ENCODE measurements around the gene SLC22A12. TPM values are rescaled to one million over a fixed set of nuclear protein-coding genes. Genes with fewer than 3 reads are reported as not detected.
A peak's percentile ranks its signal among the peaks of the same experiment; 100 is the strongest.

Gene SLC22A12
- total RNA-seq, 1 donor from 2014 or later: not detected

DNA sequence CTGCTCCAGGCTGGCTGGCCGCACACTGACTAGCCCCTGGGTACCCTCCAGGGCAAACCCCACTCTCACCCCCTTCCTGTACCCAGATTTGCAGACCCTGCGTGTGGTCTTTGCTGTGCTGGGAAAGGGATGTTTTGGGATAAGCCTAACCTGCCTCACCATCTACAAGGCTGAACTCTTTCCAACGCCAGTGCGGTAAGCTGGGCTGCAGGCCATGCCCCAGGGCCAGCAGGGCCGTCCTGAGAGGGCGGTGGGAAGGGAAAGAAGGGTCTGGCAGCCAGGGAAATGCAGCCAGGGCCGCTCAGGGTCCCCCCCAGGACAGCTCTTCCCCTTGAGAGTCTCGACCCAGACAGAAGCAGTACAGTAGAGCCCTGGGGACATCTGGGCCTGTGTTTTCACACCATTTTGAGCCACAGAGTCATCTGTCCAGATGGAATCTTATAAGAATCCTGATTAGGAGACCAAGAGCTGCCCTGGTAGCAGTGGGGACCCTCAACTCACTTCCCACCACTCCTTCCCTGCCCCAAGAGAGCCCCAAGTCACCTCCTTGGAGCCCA is 22.4 kb upstream of the SLC22A12 start:
- TF ChIP-seq, protein P1, sequence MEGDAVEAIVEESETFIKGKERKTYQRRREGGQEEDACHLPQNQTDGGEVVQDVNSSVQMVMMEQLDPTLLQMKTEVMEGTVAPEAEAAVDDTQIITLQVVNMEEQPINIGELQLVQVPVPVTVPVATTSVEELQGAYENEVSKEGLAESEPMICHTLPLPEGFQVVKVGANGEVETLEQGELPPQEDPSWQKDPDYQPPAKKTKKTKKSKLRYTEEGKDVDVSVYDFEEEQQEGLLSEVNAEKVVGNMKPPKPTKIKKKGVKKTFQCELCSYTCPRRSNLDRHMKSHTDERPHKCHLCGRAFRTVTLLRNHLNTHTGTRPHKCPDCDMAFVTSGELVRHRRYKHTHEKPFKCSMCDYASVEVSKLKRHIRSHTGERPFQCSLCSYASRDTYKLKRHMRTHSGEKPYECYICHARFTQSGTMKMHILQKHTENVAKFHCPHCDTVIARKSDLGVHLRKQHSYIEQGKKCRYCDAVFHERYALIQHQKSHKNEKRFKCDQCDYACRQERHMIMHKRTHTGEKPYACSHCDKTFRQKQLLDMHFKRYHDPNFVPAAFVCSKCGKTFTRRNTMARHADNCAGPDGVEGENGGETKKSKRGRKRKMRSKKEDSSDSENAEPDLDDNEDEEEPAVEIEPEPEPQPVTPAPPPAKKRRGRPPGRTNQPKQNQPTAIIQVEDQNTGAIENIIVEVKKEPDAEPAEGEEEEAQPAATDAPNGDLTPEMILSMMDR (IDR thresholded peaks at IDR 0.05): no peak
- no peaks in the 10 kb centered on the region for H3K36me3 ChIP-seq
- H3K27me3 ChIP-seq (ENCODE audit: low read depth): no peaks in the 10 kb centered on the region
- H3K9me3 ChIP-seq: no peaks in the 10 kb centered on the region
- DNase-seq (peak; percentile 18), ATAC-seq (no peak)
- H3K4me1 ChIP-seq: no peaks in the 10 kb centered on the region
- H3K27ac ChIP-seq: no peak overlapping the region
- intact Hi-C loops (cut with DNase I): no loop called here
- H3K4me3 ChIP-seq: no peak overlapping the region

GRCh38 chr11:64569300-64569970 is 21.6 kb upstream of the SLC22A12 start:
- H3K4me3 ChIP-seq: no peak overlapping the region
- peak; percentile 16 for DNase-seq
- no peak overlapping the region for H3K27ac ChIP-seq
- no peaks in the 10 kb centered on the region for H3K9me3 ChIP-seq
- H3K36me3 ChIP-seq: no peaks in the 10 kb centered on the region
- no peak for ATAC-seq
- H3K27me3 ChIP-seq (ENCODE audit: low read depth): no peaks in the 10 kb centered on the region
- intact Hi-C loops (cut with DNase I): no loop called here
- H3K4me1 ChIP-seq: no peaks in the 10 kb centered on the region
- TF ChIP-seq, protein P1 (IDR thresholded peaks at IDR 0.05): no peak

DNA sequence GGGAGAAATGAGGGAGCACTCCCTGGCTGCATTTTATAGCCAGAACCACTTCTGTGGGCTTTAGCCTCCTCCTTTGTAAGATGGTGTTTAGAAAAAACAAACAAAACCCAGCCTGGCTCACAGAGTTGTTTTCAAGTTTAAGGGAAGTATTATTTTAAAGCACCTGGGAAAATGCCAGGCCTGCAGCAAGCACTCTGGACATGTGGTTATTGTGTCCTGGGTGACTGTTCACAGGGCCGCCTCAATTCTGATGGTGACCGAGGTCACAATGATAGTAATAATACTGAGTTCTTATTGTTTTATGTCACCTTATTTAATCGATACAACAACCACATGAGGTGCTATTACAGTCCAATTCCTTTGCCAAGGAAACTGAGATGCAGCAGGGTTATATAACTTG is 20.7 kb upstream of the SLC22A12 start:
- Histone ChIP-seq H3K36me3 (no peaks in the 10 kb centered on the region), H3K9me3 (no peaks in the 10 kb centered on the region), H3K4me3 (no peak overlapping the region), H3K4me1 (no peaks in the 10 kb centered on the region), H3K27ac (no peak overlapping the region), H3K27me3 (ENCODE audit: low read depth) (no peaks in the 10 kb centered on the region)
- no peak for ATAC-seq
- intact Hi-C loops (cut with DNase I): no loop called here
- TF ChIP-seq, protein P1 (IDR thresholded peaks at IDR 0.05): no peak
- peak; percentile 6 for DNase-seq

GRCh38 chr11:64571050-64571409 is 20.0 kb upstream of the SLC22A12 start:
- Histone ChIP-seq H3K27me3 (ENCODE audit: low read depth) (no peaks in the 10 kb centered on the region), H3K4me3 (no peak overlapping the region), H3K4me1 (no peaks in the 10 kb centered on the region), H3K36me3 (no peaks in the 10 kb centered on the region), H3K9me3 (no peaks in the 10 kb centered on the region), H3K27ac (no peak overlapping the region)
- intact Hi-C loops (cut with DNase I): no loop called here
- TF ChIP-seq, protein P1 (IDR thresholded peaks at IDR 0.05): no peak
- DNase-seq (peak; percentile 23), ATAC-seq (no peak)

DNA sequence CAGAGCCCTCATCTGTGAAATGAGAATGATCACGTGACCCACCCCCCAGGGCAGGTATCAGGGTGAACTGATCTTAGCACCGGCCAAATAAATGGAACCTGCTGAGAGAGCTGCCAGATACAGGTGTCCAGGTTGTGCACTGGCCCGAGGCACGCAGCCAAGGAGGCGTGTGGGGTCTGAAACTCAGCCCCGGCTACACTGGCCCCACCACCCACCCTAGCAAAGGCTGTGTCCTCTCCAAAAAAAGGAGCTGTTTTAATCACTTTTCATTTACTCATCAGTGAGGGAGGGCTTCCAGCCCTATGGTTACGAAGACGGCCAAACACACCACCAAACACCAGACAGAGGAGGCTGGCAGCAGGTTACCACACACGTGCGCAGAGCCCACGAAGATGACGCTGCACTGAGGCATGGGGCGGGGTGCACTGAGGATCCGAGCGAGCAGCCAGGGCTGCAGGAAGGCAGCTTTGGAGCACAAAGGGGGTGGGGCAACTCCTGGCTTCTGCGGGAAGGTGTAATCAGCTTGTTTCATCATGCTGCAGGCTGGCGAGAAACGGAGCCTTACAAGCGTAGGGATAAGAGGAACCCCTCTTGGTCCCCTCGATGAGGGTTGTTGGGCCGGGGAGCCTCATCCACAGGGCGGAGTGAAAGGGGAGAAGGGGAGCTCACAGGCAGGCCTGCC is 19.5 kb upstream of the SLC22A12 start:
- H3K27ac ChIP-seq: no peak overlapping the region
- H3K4me1 ChIP-seq: no peaks in the 10 kb centered on the region
- peaks cover 4% of the 10 kb centered on the region for H3K27me3 ChIP-seq (ENCODE audit: low read depth)
- ATAC-seq (no peak), DNase-seq (peak; percentile 32)
- no peaks in the 10 kb centered on the region for H3K9me3 ChIP-seq
- TF ChIP-seq, protein P1 (IDR thresholded peaks at IDR 0.05): no peak
- H3K36me3 ChIP-seq: no peaks in the 10 kb centered on the region
- intact Hi-C loops (cut with DNase I): no loop called here
- no peak overlapping the region for H3K4me3 ChIP-seq
